HG03558 (cell line): ENCODE results near the gene SLPI.

ENCODE experiments used
- ATAC-seq: cut with Tn5 transposase; IDR thresholded peaks from one replicate; pipeline ENCODE4 v1.9.1; 2021; ENCODE audit warnings: moderate number of reproducible peaks; ENCODE audit not compliant: unreplicated experiment; ENCODE audit errors: extremely low read depth

The SLPI gene

GRCh38 chr20:45254383-45255262 lies at the start of gene SLPI:
TSS of gene SLPI (minus strand) at chr20:45254564. CDS start at chr20:45254543, 21 bp downstream.
- no peak for ATAC-seq

GRCh38 chr20:45303586-45304463 lies 49.5 kb upstream of the SLPI start:
- ATAC-seq, result no peak

- ATAC-seq, result no peak
Measured at GRCh38 chr20:45301824-45302271, 47.5 kb upstream of the SLPI start.

- no peak for ATAC-seq
Measured at GRCh38 chr20:45300961-45301360, 46.6 kb upstream of the SLPI start.

- ATAC-seq, result no peak
Measured at GRCh38 chr20:45299786-45300185, 45.4 kb upstream of the SLPI start.

GRCh38 chr20:45297786-45298497 lies 43.6 kb upstream of the SLPI start:
- ATAC-seq, result no peak

GRCh38 chr20:45294659-45295058 lies 40.3 kb upstream of the SLPI start:
- no peak for ATAC-seq

- no peak for ATAC-seq
Measured at GRCh38 chr20:45294003-45294368, 39.6 kb upstream of the SLPI start.

GRCh38 chr20:45293041-45294002 lies 39.0 kb upstream of the SLPI start:
- ATAC-seq, result no peak

GRCh38 chr20:45292343-45292742 lies 38.0 kb upstream of the SLPI start:
- no peak for ATAC-seq

GRCh38 chr20:45291526-45291925 lies 37.2 kb upstream of the SLPI start:
- no peak for ATAC-seq

GRCh38 chr20:45290677-45291355 lies 36.5 kb upstream of the SLPI start:
- no peak for ATAC-seq

GRCh38 chr20:45289942-45290676 lies 35.7 kb upstream of the SLPI start:
- no peak for ATAC-seq

GRCh38 chr20:45288860-45289259 lies 34.5 kb upstream of the SLPI start:
- no peak for ATAC-seq

- no peak for ATAC-seq
Measured at GRCh38 chr20:45288376-45288775, 34.0 kb upstream of the SLPI start.

GRCh38 chr20:45283551-45284057 lies 29.2 kb upstream of the SLPI start:
- ATAC-seq, result no peak

- no peak for ATAC-seq
Measured at GRCh38 chr20:45282700-45283550, 28.6 kb upstream of the SLPI start.
